Osteoblast (primary cell): Measurements from ENCODE around the gene KLRD1. TPM values are rescaled to one million over a fixed set of nuclear protein-coding genes. Genes with fewer than 3 reads are reported as not detected.

Experiments used
- DNase-seq: peaks from one replicate; pipeline ENCODE4 v3.0.0; 2011; ENCODE audit warnings: low spot score, mixed read lengths; ENCODE audit not compliant: insufficient read length; ENCODE audit errors: missing footprints
- H2AFZ ChIP-seq: 2 replicates; pipeline ENCODE4 v1.6.0; 2011; ENCODE audit warnings: mild to moderate bottlenecking, low read length
- H3K27ac ChIP-seq: 2 replicates; pipeline ENCODE4 v1.5.1; 2011; ENCODE audit warnings: mild to moderate bottlenecking, low read depth, low read length, moderate library complexity
- H3K27me3 ChIP-seq: 2 replicates; pipeline ENCODE4 v1.6.0; 2012; ENCODE audit warnings: mild to moderate bottlenecking, control low read depth, inconsistent platforms, low read length, moderate library complexity; ENCODE audit not compliant: insufficient read depth
- H3K36me3 ChIP-seq: 2 replicates; pipeline ENCODE4 v1.5.1; 2011; ENCODE audit warnings: mild to moderate bottlenecking, low read length, control low read depth, moderate library complexity; ENCODE audit not compliant: insufficient read depth
- H3K4me1 ChIP-seq: 2 replicates; pipeline ENCODE4 v1.5.1; 2011; ENCODE audit warnings: mild to moderate bottlenecking, low read length, control low read depth, moderate library complexity; ENCODE audit not compliant: insufficient read depth
- H3K4me2 ChIP-seq: 2 replicates; pipeline ENCODE4 v1.6.0; 2011; ENCODE audit warnings: mild to moderate bottlenecking, low read length; ENCODE audit not compliant: insufficient read depth
- H3K4me3 ChIP-seq: fragments of 200-600 bp; sonication (generic); 3 replicates; pipeline ENCODE4 v1.5.1; 2012; ENCODE audit warnings: mild to moderate bottlenecking, low read length, inconsistent platforms; ENCODE audit not compliant: insufficient read depth
- H3K79me2 ChIP-seq: 2 replicates; pipeline ENCODE4 v1.6.0; 2012; ENCODE audit warnings: mild to moderate bottlenecking, low read length, control low read depth, inconsistent platforms; ENCODE audit not compliant: insufficient read depth
- H3K9me3 ChIP-seq: 2 replicates; pipeline ENCODE4 v1.5.1; 2011; ENCODE audit warnings: low read depth, low read length, control low read depth
- H4K20me1 ChIP-seq: 2 replicates; pipeline ENCODE4 v1.6.0; 2012; ENCODE audit warnings: mild to moderate bottlenecking, low read length, control low read depth; ENCODE audit not compliant: insufficient read depth
- total RNA-seq: library from RNA; depleted of rRNA; stranded (reverse); fragments of >200 nt; gene quantifications from 2 replicates; pipeline ENCODE4 v1.2.3, GENCODE V29; 2012
- TF ChIP-seq, protein P1 (sequence below): IDR thresholded peaks from 2 replicates; pipeline ENCODE4 v1.5.1; 2011; ENCODE audit warnings: mild to moderate bottlenecking, low read depth, low read length, moderate library complexity; ENCODE audit errors: extremely low read depth

KLRD1 gene
- total RNA-seq, 1 donor, result 0.36 TPM

DNA sequence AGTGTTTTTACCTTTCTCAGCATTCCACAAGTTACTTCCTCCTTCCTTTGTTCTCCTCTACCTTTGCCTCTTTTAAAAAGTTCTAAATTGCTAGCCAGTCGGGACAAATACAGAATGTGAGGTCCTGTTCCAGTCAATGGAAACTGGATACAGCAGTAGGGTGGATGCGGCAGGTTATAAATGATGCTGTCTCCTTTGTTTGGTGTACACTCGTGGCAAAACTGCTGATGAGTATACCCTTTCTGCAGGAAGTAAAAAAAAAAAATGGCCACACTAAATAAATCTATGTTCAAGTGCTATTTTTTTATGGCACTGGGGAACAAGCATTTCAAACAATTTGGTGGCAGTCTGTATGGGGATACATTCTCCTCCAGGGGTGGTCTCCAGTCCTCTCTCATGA, 54.7 kb downstream of the KLRD1 start:
- Histone ChIP-seq H2AFZ (peak overlapping the region; percentile 38), H3K27ac (no peak overlapping the region), H3K4me3 (no peak overlapping the region), H3K4me2 (peak overlapping the region; percentile 93), H3K4me1 (peaks cover 50% of the 10 kb centered on the region), H4K20me1 (no peaks in the 10 kb centered on the region), H3K9me3 (no peaks in the 10 kb centered on the region), H3K79me2 (no peaks in the 10 kb centered on the region), H3K27me3 (no peaks in the 10 kb centered on the region), H3K36me3 (no peaks in the 10 kb centered on the region)
- no peak for DNase-seq
- TF ChIP-seq, protein P1, sequence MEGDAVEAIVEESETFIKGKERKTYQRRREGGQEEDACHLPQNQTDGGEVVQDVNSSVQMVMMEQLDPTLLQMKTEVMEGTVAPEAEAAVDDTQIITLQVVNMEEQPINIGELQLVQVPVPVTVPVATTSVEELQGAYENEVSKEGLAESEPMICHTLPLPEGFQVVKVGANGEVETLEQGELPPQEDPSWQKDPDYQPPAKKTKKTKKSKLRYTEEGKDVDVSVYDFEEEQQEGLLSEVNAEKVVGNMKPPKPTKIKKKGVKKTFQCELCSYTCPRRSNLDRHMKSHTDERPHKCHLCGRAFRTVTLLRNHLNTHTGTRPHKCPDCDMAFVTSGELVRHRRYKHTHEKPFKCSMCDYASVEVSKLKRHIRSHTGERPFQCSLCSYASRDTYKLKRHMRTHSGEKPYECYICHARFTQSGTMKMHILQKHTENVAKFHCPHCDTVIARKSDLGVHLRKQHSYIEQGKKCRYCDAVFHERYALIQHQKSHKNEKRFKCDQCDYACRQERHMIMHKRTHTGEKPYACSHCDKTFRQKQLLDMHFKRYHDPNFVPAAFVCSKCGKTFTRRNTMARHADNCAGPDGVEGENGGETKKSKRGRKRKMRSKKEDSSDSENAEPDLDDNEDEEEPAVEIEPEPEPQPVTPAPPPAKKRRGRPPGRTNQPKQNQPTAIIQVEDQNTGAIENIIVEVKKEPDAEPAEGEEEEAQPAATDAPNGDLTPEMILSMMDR, result no peak

GRCh38 chr12:10362828-10363657, 55.4 kb downstream of the KLRD1 start:
- no peak for DNase-seq
- no peaks in the 10 kb centered on the region for H3K27me3 ChIP-seq
- no peaks in the 10 kb centered on the region for H3K9me3 ChIP-seq
- peak overlapping the region; percentile 93 for H3K4me2 ChIP-seq
- H3K79me2 ChIP-seq, result no peaks in the 10 kb centered on the region
- peak overlapping the region; percentile 55 for H3K27ac ChIP-seq
- no peak overlapping the region for H3K4me3 ChIP-seq
- H3K4me1 ChIP-seq, result peaks cover 50% of the 10 kb centered on the region
- H4K20me1 ChIP-seq, result no peaks in the 10 kb centered on the region
- TF ChIP-seq, protein P1, result no peak
- peak overlapping the region; percentile 99 for H2AFZ ChIP-seq
- no peaks in the 10 kb centered on the region for H3K36me3 ChIP-seq

- TF ChIP-seq, protein P1, result no peak
- Histone ChIP-seq H3K27me3 (no peaks in the 10 kb centered on the region), H3K4me3 (peak overlapping the region; percentile 77), H3K4me1 (peaks cover 50% of the 10 kb centered on the region), H4K20me1 (no peaks in the 10 kb centered on the region), H3K36me3 (no peaks in the 10 kb centered on the region), H3K9me3 (no peaks in the 10 kb centered on the region), H3K4me2 (peak overlapping the region; percentile 93), H3K79me2 (no peaks in the 10 kb centered on the region), H3K27ac (peak overlapping the region; percentile 55), H2AFZ (peak overlapping the region; percentile 99)
- no peak for DNase-seq
Measured at GRCh38 chr12:10363658-10363913, 55.9 kb downstream of the KLRD1 start.

DNA sequence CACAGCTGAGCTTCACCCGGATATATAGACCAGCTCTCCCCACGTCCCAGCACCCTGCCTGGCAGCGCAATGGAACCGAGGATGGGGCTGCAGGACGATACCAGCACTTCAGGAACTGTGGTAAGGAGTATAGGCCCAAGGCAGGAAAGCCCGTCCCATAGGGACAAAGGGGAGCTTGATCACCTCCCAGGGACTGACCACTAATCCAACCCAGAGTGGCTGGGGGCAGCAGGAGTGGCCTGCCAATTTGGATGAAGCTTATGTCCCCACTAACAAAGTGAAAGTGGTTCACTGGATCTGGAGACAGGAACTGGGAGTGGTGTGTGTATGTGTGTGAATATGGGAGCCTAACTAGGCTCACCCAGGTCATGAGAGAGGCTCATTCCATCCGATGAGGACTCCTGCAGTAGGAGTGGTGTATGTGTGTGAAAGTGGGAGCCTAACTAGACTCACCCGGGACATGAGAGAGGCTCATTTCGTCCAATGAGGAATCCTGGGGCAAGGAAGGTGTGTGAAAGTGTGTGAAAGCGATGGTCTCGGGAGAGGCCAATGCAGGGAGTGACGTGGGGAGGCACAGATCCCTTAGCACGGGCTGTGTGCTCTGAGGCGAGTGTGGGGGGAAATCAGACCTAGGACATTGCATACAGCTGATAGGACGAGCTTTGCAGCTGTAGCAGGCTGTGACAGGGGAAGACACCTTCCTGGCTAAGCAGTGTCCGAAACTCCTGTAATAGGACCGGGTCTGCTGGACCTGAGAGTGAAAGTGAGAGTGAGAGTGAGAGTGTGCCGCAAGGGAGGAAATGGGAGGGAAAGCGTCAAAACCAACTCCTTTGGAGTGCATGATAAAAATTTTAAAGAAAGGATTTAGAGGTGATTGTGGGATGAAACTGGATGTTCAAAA, 56.5 kb downstream of the KLRD1 start:
- H3K9me3 ChIP-seq, result no peaks in the 10 kb centered on the region
- no peaks in the 10 kb centered on the region for H3K27me3 ChIP-seq
- H3K4me1 ChIP-seq, result peaks cover 50% of the 10 kb centered on the region
- H2AFZ ChIP-seq, result peak overlapping the region; percentile 99
- peak overlapping the region; percentile 77 for H3K4me3 ChIP-seq
- no peaks in the 10 kb centered on the region for H3K36me3 ChIP-seq
- DNase-seq, result no peak
- peak overlapping the region; percentile 93 for H3K4me2 ChIP-seq
- no peaks in the 10 kb centered on the region for H4K20me1 ChIP-seq
- TF ChIP-seq, protein P1, result no peak
- H3K27ac ChIP-seq, result peak overlapping the region; percentile 55
- H3K79me2 ChIP-seq, result no peaks in the 10 kb centered on the region
